Mammary epithelial cell (primary cell): ENCODE measurements around the gene AQP9.

Experiments used
- EZH2 ChIP-seq: IDR thresholded peaks from 2 replicates; pipeline ENCODE4 v1.6.1; 2012; ENCODE audit warnings: low read length, inconsistent platforms, borderline replicate concordance
- TF ChIP-seq, protein P1 (sequence below), 2 donors: IDR thresholded peaks in 1 of 2; conservative IDR thresholded peaks in 1 of 2; 2 replicates each; pipeline ENCODE4 v1.5.1; 2011 to 2012; ENCODE audit warnings: inconsistent platforms in 2 of 2, low read length in 2 of 2, mild to moderate bottlenecking in 2 of 2, control low read depth in 1 of 2, low read depth in 1 of 2; ENCODE audit not compliant: insufficient read depth in 1 of 2; ENCODE audit errors: extremely low read depth in 1 of 2

DNA sequence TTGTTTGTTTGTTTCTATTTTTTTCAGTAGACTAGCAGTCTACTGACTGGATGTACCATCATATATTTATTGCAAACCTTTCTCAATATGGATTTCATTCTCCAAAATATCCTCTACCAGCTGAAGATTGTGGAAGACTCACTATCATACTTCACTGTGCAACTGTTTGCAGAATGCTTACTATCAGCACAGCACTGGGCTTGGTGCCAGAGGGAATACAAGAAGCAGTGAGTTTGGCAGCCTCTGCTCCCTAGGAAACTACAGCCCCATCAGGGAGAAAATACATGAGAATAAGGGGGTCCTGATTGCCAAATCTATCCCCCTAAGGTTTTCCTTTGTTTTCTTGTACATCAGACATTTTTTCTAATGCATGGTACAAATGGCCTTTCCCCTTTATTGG is 27.5 kb downstream of the AQP9 start:
- TF ChIP-seq, protein P1, sequence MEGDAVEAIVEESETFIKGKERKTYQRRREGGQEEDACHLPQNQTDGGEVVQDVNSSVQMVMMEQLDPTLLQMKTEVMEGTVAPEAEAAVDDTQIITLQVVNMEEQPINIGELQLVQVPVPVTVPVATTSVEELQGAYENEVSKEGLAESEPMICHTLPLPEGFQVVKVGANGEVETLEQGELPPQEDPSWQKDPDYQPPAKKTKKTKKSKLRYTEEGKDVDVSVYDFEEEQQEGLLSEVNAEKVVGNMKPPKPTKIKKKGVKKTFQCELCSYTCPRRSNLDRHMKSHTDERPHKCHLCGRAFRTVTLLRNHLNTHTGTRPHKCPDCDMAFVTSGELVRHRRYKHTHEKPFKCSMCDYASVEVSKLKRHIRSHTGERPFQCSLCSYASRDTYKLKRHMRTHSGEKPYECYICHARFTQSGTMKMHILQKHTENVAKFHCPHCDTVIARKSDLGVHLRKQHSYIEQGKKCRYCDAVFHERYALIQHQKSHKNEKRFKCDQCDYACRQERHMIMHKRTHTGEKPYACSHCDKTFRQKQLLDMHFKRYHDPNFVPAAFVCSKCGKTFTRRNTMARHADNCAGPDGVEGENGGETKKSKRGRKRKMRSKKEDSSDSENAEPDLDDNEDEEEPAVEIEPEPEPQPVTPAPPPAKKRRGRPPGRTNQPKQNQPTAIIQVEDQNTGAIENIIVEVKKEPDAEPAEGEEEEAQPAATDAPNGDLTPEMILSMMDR (conservative IDR thresholded peaks at IDR 0.05 in 1 of 2, IDR thresholded peaks at IDR 0.05 in 1 of 2; ENCODE audit: extremely low read depth in 1 of 2, insufficient read depth in 1 of 2, low read depth in 1 of 2, low read length in 2 of 2): no peak
- no peak for TF ChIP-seq EZH2
